ENCODE measurements around the gene METTL9. TPM values are rescaled to one million over a fixed set of nuclear protein-coding genes. Genes with fewer than 3 reads are reported as not detected.
"Not testable (repeated sequence)": the region's sequence is repeated elsewhere in the genome, so short reads cannot be mapped to it uniquely, and the experiment has no call there.

Gene METTL9
- total RNA-seq, 1 experiment from 2014 or later: 41.4 TPM

DNA sequence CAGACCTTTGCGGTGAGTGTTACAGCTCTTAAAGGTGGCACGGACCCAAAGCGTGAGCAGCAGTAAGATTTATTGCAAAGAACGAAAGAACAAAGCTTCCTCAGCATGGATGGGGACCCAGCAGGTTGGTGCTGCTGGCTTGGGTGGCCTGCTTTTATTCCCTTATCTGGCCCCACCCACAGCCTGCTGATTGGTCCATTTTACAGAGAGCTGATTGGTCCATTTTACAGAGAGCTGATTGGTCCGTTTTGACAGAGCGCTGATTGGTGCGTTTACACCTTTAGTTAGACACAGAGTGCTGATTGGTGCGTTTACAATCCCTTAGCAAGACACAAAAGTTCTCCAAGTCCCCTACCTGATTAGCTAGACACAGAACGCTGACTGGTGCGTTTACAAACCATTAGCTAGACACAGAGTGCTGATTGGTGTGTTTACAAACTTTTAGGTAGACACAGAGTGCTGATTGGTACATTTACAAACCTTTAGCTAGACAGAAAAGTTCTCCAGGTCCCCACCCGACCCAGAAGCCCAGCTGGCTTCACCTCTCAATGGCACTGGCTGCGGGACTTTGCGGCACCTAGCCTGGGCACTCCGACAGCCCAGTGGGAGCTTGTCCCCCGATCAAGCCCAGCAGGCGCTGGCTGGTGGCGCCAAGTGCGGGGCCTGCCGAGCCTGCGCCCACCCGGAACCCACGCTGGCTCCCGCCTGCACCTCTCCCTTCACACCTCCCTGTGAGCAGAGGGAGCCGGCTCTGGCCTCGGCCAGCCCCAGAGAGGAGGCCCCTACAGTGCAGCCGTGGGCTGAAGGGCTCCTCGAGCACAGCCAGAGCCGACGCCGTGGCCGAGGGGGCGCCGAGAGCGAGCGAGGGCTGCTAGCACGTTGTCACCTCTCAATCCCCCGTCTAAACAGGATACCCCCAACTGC, 30.5 kb downstream of the METTL9 start:
- RAD21 ChIA-PET (ENCODE audit: low non-redundant PET in 1 of 2, low total read pairs in 2 of 2, uncharacterized antibody in 2 of 2, unreplicated experiment in 2 of 2); H3K9me2 ChIP-seq (ENCODE audit: insufficient read depth); CTCF ChIA-PET; BruUV-seq (replicated peaks); H3K36me3 ChIP-seq (ENCODE audit: control insufficient read depth in 1 of 2, insufficient read depth in 2 of 2, low read length in 2 of 2); H3K27ac ChIP-seq (ENCODE audit: low read depth, low read length); intact Hi-C loops (cut with micrococcal nuclease); ATAC-seq; H4K20me1 ChIP-seq (ENCODE audit: insufficient read depth); H3K79me2 ChIP-seq (ENCODE audit: insufficient read depth, low read length); H3K9me3 ChIP-seq (ENCODE audit: control insufficient read depth in 1 of 2, insufficient read depth in 1 of 2, low read depth in 1 of 2, low read length in 2 of 2); H3K4me3 ChIP-seq (replicated peaks in 1 of 2; ENCODE audit: low read depth in 1 of 2, low read length in 2 of 2); H3K27me3 ChIP-seq (ENCODE audit: insufficient read depth, low read length); H2AFZ ChIP-seq (ENCODE audit: low read depth, low read length, poor library complexity, severe bottlenecking); DNase-seq (ENCODE audit: low read depth, low spot score); H3K4me2 ChIP-seq (ENCODE audit: low read length); POLR2A ChIA-PET; H3K9ac ChIP-seq (ENCODE audit: low read length): not testable (repeated sequence)
- H3K4me1 ChIP-seq (ENCODE audit: control insufficient read depth in 1 of 2, insufficient read depth in 2 of 2, low read length in 2 of 2): peaks cover 9 to 11% of the 10 kb centered on the region in 2 experiments; a peak in 3 of 4 replicates

DNA sequence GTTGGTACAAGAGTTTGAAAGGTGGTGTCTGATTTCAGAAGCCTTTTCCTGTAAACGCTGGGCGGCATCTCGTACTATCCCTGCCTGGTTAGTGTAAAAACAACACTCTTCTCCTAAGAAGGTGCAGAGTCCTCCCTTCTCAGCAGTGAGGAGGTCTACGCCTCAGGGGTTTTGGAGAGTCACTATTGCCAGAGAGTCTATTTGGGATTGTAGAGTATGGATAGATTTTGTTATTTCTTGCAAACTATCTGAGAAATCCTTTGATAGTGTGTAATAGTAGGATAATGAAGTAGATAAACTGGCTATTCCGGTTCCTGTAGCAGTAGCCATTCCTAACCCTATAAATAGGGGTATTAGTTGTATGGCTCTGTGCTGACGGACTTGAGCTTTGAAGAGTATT, 31.5 kb downstream of the METTL9 start:
- H3K9ac ChIP-seq (ENCODE audit: low read length); H4K20me1 ChIP-seq (ENCODE audit: insufficient read depth); ATAC-seq; intact Hi-C loops (cut with micrococcal nuclease); H3K4me3 ChIP-seq (replicated peaks in 1 of 2; ENCODE audit: low read depth in 1 of 2, low read length in 2 of 2); DNase-seq (ENCODE audit: low read depth, low spot score); H2AFZ ChIP-seq (ENCODE audit: low read depth, low read length, poor library complexity, severe bottlenecking); H3K27me3 ChIP-seq (ENCODE audit: insufficient read depth, low read length); H3K4me2 ChIP-seq (ENCODE audit: low read length); CTCF ChIA-PET; H3K36me3 ChIP-seq (ENCODE audit: control insufficient read depth in 1 of 2, insufficient read depth in 2 of 2, low read length in 2 of 2); POLR2A ChIA-PET; RAD21 ChIA-PET (ENCODE audit: low non-redundant PET in 1 of 2, low total read pairs in 2 of 2, uncharacterized antibody in 2 of 2, unreplicated experiment in 2 of 2); H3K27ac ChIP-seq (ENCODE audit: low read depth, low read length); H3K79me2 ChIP-seq (ENCODE audit: insufficient read depth, low read length); H3K9me3 ChIP-seq (ENCODE audit: control insufficient read depth in 1 of 2, insufficient read depth in 1 of 2, low read depth in 1 of 2, low read length in 2 of 2); H3K9me2 ChIP-seq (ENCODE audit: insufficient read depth); BruUV-seq (replicated peaks): not testable (repeated sequence)
- peaks cover 9 to 11% of the 10 kb centered on the region in 2 experiments; a peak in 3 of 4 replicates for H3K4me1 ChIP-seq (ENCODE audit: control insufficient read depth in 1 of 2, insufficient read depth in 2 of 2, low read length in 2 of 2)

DNA sequence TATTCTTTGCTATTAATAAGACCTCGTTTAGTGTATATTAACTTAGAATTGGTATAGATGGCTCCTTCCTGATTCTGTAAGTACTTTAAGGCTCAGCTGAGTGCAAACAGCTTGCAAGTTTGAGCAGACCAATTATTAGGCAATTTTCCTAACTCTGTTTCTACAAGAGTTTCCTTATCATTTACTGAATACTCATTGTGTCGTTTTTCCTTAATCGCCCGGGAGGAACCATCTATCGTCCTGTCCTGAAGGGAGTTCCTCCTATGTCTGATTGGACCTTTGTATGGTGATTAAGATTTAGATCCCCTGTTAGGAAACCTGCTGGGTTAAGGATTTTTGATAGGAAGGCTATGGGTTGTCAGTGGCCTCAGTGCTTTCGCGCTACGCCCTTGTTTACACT, 32.0 kb downstream of the METTL9 start:
- POLR2A ChIA-PET; H3K9me2 ChIP-seq (ENCODE audit: insufficient read depth); intact Hi-C loops (cut with micrococcal nuclease); H3K27me3 ChIP-seq (ENCODE audit: insufficient read depth, low read length); CTCF ChIA-PET; H4K20me1 ChIP-seq (ENCODE audit: insufficient read depth); H3K9me3 ChIP-seq (ENCODE audit: control insufficient read depth in 1 of 2, insufficient read depth in 1 of 2, low read depth in 1 of 2, low read length in 2 of 2); H3K4me2 ChIP-seq (ENCODE audit: low read length); H3K4me1 ChIP-seq (ENCODE audit: control insufficient read depth in 1 of 2, insufficient read depth in 2 of 2, low read length in 2 of 2); H3K27ac ChIP-seq (ENCODE audit: low read depth, low read length); H2AFZ ChIP-seq (ENCODE audit: low read depth, low read length, poor library complexity, severe bottlenecking); H3K36me3 ChIP-seq (ENCODE audit: control insufficient read depth in 1 of 2, insufficient read depth in 2 of 2, low read length in 2 of 2); DNase-seq (ENCODE audit: low read depth, low spot score); H3K9ac ChIP-seq (ENCODE audit: low read length); ATAC-seq; RAD21 ChIA-PET (ENCODE audit: low non-redundant PET in 1 of 2, low total read pairs in 2 of 2, uncharacterized antibody in 2 of 2, unreplicated experiment in 2 of 2); H3K4me3 ChIP-seq (replicated peaks in 1 of 2; ENCODE audit: low read depth in 1 of 2, low read length in 2 of 2); BruUV-seq (replicated peaks); H3K79me2 ChIP-seq (ENCODE audit: insufficient read depth, low read length): not testable (repeated sequence)

DNA sequence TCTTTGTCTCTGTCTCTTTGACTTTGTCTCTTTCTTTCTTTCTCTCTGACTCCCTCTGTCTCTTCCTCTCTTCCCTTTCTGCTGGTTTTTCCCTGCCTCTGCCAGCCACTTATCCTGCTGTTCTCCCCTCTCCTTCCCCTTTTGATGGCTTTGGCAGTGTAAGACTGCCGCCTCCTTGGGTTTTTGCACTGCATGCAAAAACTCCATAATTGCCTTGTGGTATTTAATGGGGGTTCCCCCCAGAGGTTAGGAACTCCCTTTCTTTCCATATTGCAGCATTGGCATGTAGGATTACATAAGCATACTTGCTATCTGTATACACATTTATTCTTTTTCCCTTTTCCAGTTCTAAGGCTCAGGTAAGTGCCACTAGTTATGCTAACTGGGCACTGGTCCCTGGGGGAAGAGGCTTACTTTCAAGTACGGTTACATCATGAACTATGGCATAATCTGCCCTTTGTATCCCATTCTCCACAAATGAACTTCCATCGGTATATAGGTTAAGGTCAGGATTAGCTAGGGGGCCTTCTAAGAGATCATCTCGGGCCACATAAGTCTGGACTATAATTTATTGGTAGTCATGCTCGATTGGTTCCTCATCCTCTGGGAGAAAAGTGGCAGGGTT, 32.7 kb downstream of the METTL9 start:
- H3K36me3 ChIP-seq (ENCODE audit: control insufficient read depth in 1 of 2, insufficient read depth in 2 of 2, low read length in 2 of 2); H3K9me3 ChIP-seq (ENCODE audit: control insufficient read depth in 1 of 2, insufficient read depth in 1 of 2, low read depth in 1 of 2, low read length in 2 of 2): not testable (repeated sequence)

More for the DNA sequence above, 32.7 kb downstream of the METTL9 start:
- intact Hi-C loops (cut with micrococcal nuclease); BruUV-seq (replicated peaks); H3K79me2 ChIP-seq (ENCODE audit: insufficient read depth, low read length); POLR2A ChIA-PET; DNase-seq (ENCODE audit: low read depth, low spot score); ATAC-seq; H3K9me2 ChIP-seq (ENCODE audit: insufficient read depth); CTCF ChIA-PET; H3K27me3 ChIP-seq (ENCODE audit: insufficient read depth, low read length); H3K4me3 ChIP-seq (replicated peaks in 1 of 2; ENCODE audit: low read depth in 1 of 2, low read length in 2 of 2); RAD21 ChIA-PET (ENCODE audit: low non-redundant PET in 1 of 2, low total read pairs in 2 of 2, uncharacterized antibody in 2 of 2, unreplicated experiment in 2 of 2); H2AFZ ChIP-seq (ENCODE audit: low read depth, low read length, poor library complexity, severe bottlenecking); H3K4me2 ChIP-seq (ENCODE audit: low read length); H3K27ac ChIP-seq (ENCODE audit: low read depth, low read length); H3K9ac ChIP-seq (ENCODE audit: low read length); H4K20me1 ChIP-seq (ENCODE audit: insufficient read depth); H3K4me1 ChIP-seq (ENCODE audit: control insufficient read depth in 1 of 2, insufficient read depth in 2 of 2, low read length in 2 of 2): not testable (repeated sequence)
